ENCODE measurements around the gene CYP4F12. TPM values are rescaled to one million over a fixed set of nuclear protein-coding genes. Genes with fewer than 3 reads are reported as not detected.
A peak's percentile ranks its signal among the peaks of the same experiment; 100 is the strongest.

The CYP4F12 gene
- total RNA-seq, 4 donors from 2014 or later: 0.71 to 2.8 (median 1.3) TPM

- TF ChIP-seq CTCF (IDR thresholded peaks at IDR 0.05 in 4 of 5, conservative IDR thresholded peaks at IDR 0.05 in 1 of 5) (no peak), POLR2A (IDR thresholded peaks at IDR 0.05) (no peak)
- no peaks in the 10 kb centered on the region for H3K27me3 ChIP-seq
- H3K4me1 ChIP-seq: no peaks in the 10 kb centered on the region
- ATAC-seq (no peak), DNase-seq (no peak)
- no peak overlapping the region for H3K27ac ChIP-seq
- no peaks in the 10 kb centered on the region for H3K9me3 ChIP-seq
- intact Hi-C loops (cut with DNase I; ENCODE audit: low total_unique reads) (no loop called here), in situ Hi-C loops (cut with MboI; ENCODE audit: low sequenced_read_pairs in 4 of 4) (no loop called here)
- no peak overlapping the region for H3K4me3 ChIP-seq
- no peaks in the 10 kb centered on the region for H3K36me3 ChIP-seq
Observed at GRCh38 chr19:15669440-15669839, 3.4 kb upstream of the CYP4F12 start.

- Histone ChIP-seq H3K27ac (no peak overlapping the region), H3K9me3 (no peaks in the 10 kb centered on the region), H3K27me3 (no peaks in the 10 kb centered on the region), H3K4me3 (no peak overlapping the region), H3K4me1 (no peaks in the 10 kb centered on the region), H3K36me3 (no peaks in the 10 kb centered on the region)
- ATAC-seq (no peak), DNase-seq (no peak)
- intact Hi-C loops (cut with DNase I; ENCODE audit: low total_unique reads): no loop called here
- no peak for TF ChIP-seq POLR2A (IDR thresholded peaks at IDR 0.05)
- TF ChIP-seq CTCF (IDR thresholded peaks at IDR 0.05 in 4 of 5, conservative IDR thresholded peaks at IDR 0.05 in 1 of 5): no peak
- in situ Hi-C loops (cut with MboI; ENCODE audit: low sequenced_read_pairs in 4 of 4): no loop called here
Observed at GRCh38 chr19:15669891-15670290, 3.0 kb upstream of the CYP4F12 start.

GRCh38 chr19:15671237-15671821 lies 1.6 kb upstream of the CYP4F12 start:
- no peaks in the 10 kb centered on the region for H3K27me3 ChIP-seq
- H3K36me3 ChIP-seq: no peaks in the 10 kb centered on the region
- intact Hi-C loops (cut with DNase I; ENCODE audit: low total_unique reads) (no loop called here), in situ Hi-C loops (cut with MboI; ENCODE audit: low sequenced_read_pairs in 4 of 4) (no loop called here)
- no peaks in the 10 kb centered on the region for H3K4me1 ChIP-seq
- no peak overlapping the region for H3K4me3 ChIP-seq
- no peak for TF ChIP-seq CTCF (IDR thresholded peaks at IDR 0.05 in 4 of 5, conservative IDR thresholded peaks at IDR 0.05 in 1 of 5)
- TF ChIP-seq POLR2A (IDR thresholded peaks at IDR 0.05): no peak
- ATAC-seq (no peak), DNase-seq (no peak)
- no peaks in the 10 kb centered on the region for H3K9me3 ChIP-seq
- no peak overlapping the region for H3K27ac ChIP-seq

- TF ChIP-seq POLR2A (IDR thresholded peaks at IDR 0.05) (no peak), CTCF (IDR thresholded peaks at IDR 0.05 in 4 of 5, conservative IDR thresholded peaks at IDR 0.05 in 1 of 5) (no peak)
- no peaks in the 10 kb centered on the region for H3K27me3 ChIP-seq
- no peaks in the 10 kb centered on the region for H3K4me1 ChIP-seq
- H3K9me3 ChIP-seq: no peaks in the 10 kb centered on the region
- DNase-seq (no peak), ATAC-seq (no peak)
- H3K4me3 ChIP-seq: no peak overlapping the region
- peak overlapping the region in 2 of 4 donors; percentile 25 to 29 for H3K27ac ChIP-seq
- intact Hi-C loops (cut with DNase I; ENCODE audit: low total_unique reads): no loop called here
- no peaks in the 10 kb centered on the region for H3K36me3 ChIP-seq
- in situ Hi-C loops (cut with MboI; ENCODE audit: low sequenced_read_pairs in 4 of 4): no loop called here
Observed at GRCh38 chr19:15671891-15672579, 852 bp upstream of the CYP4F12 start.

Data from gastrocnemius medialis (tissue), 4 donors.